ENCODE data around the gene KRR1.
A peak's percentile ranks its signal among the peaks of the same experiment; 100 is the strongest.
"Not testable (repeated sequence)": the region's sequence is repeated elsewhere in the genome, so short reads cannot be mapped to it uniquely, and the experiment has no call there.

KRR1 gene

GRCh38 chr12:75471902-75472890, 39.2 kb downstream of the KRR1 start:
- Histone ChIP-seq H3K9ac (ENCODE audit: low read length) (peak overlapping the region; percentile 37; the same call in 1 of the 2 replicates), H3K27ac (ENCODE audit: low read length) (peak overlapping the region; percentile 56), H3K4me1 (ENCODE audit: low read length) (peaks cover 12% of the 10 kb centered on the region), H3K27me3 (ENCODE audit: low read depth, low read length) (no peaks in the 10 kb centered on the region), H2AFZ (ENCODE audit: low read depth, low read length) (peak overlapping the region; percentile 95), H3K4me3 (ENCODE audit: low read length) (no peak overlapping the region), H4K20me1 (ENCODE audit: insufficient read depth, low read length) (no peaks in the 10 kb centered on the region), H3K4me2 (ENCODE audit: low read length) (peak overlapping the region; percentile 54), H3K36me3 (replicated peaks; ENCODE audit: low read depth, low read length) (no peaks in the 10 kb centered on the region), H3K79me2 (ENCODE audit: low read length) (no peaks in the 10 kb centered on the region), H3K9me3 (ENCODE audit: insufficient read depth, low read length) (no peaks in the 10 kb centered on the region)
- TF ChIP-seq CTCF (IDR thresholded peaks at IDR 0.05; ENCODE audit: low read depth, low read length) = no peak
- no peak for TF ChIP-seq EZH2phosphoT487 (IDR thresholded peaks at IDR 0.05; ENCODE audit: low read depth)

- TF ChIP-seq CTCF (IDR thresholded peaks at IDR 0.05; ENCODE audit: low read depth, low read length) = no peak
- TF ChIP-seq EZH2phosphoT487 (IDR thresholded peaks at IDR 0.05; ENCODE audit: low read depth) = no peak
Measured at GRCh38 chr12:75460204-75460603, 51.2 kb downstream of the KRR1 start.

GRCh38 chr12:75459755-75460154, 51.7 kb downstream of the KRR1 start:
- no peaks in the 10 kb centered on the region for H3K27me3 ChIP-seq (ENCODE audit: low read depth, low read length)
- no peaks in the 10 kb centered on the region for H3K36me3 ChIP-seq (replicated peaks; ENCODE audit: low read depth, low read length)
- H3K4me1 ChIP-seq (ENCODE audit: low read length) = no peaks in the 10 kb centered on the region
- no peak overlapping the region for H3K9ac ChIP-seq (ENCODE audit: low read length)
- H3K79me2 ChIP-seq (ENCODE audit: low read length) = no peaks in the 10 kb centered on the region
- no peak overlapping the region for H2AFZ ChIP-seq (ENCODE audit: low read depth, low read length)
- no peaks in the 10 kb centered on the region for H3K9me3 ChIP-seq (ENCODE audit: insufficient read depth, low read length)
- no peak overlapping the region for H3K4me2 ChIP-seq (ENCODE audit: low read length)
- TF ChIP-seq CTCF (IDR thresholded peaks at IDR 0.05; ENCODE audit: low read depth, low read length) = no peak
- no peak for TF ChIP-seq EZH2phosphoT487 (IDR thresholded peaks at IDR 0.05; ENCODE audit: low read depth)
- no peak overlapping the region for H3K27ac ChIP-seq (ENCODE audit: low read length)
- H3K4me3 ChIP-seq (ENCODE audit: low read length) = no peak overlapping the region
- no peaks in the 10 kb centered on the region for H4K20me1 ChIP-seq (ENCODE audit: insufficient read depth, low read length)

More at GRCh38 chr12:75460204-75460603, 51.2 kb downstream of the KRR1 start:
- H2AFZ ChIP-seq (ENCODE audit: low read depth, low read length) = no peak overlapping the region
- no peaks in the 10 kb centered on the region for H4K20me1 ChIP-seq (ENCODE audit: insufficient read depth, low read length)
- no peaks in the 10 kb centered on the region for H3K4me1 ChIP-seq (ENCODE audit: low read length)
- no peaks in the 10 kb centered on the region for H3K9me3 ChIP-seq (ENCODE audit: insufficient read depth, low read length)
- no peak overlapping the region for H3K4me3 ChIP-seq (ENCODE audit: low read length)
- no peak overlapping the region for H3K4me2 ChIP-seq (ENCODE audit: low read length)
- H3K27me3 ChIP-seq (ENCODE audit: low read depth, low read length) = no peaks in the 10 kb centered on the region
- H3K27ac ChIP-seq (ENCODE audit: low read length) = no peak overlapping the region
- H3K9ac ChIP-seq (ENCODE audit: low read length) = no peak overlapping the region
- no peaks in the 10 kb centered on the region for H3K79me2 ChIP-seq (ENCODE audit: low read length)
- H3K36me3 ChIP-seq (replicated peaks; ENCODE audit: low read depth, low read length) = no peaks in the 10 kb centered on the region

GRCh38 chr12:75457866-75458265, 53.5 kb downstream of the KRR1 start:
- H3K4me3 ChIP-seq (ENCODE audit: low read length); H3K79me2 ChIP-seq (ENCODE audit: low read length); H3K36me3 ChIP-seq (replicated peaks; ENCODE audit: low read depth, low read length); H3K9ac ChIP-seq (ENCODE audit: low read length); H2AFZ ChIP-seq (ENCODE audit: low read depth, low read length); H3K27ac ChIP-seq (ENCODE audit: low read length); H3K4me2 ChIP-seq (ENCODE audit: low read length); H4K20me1 ChIP-seq (ENCODE audit: insufficient read depth, low read length); H3K4me1 ChIP-seq (ENCODE audit: low read length); H3K27me3 ChIP-seq (ENCODE audit: low read depth, low read length); H3K9me3 ChIP-seq (ENCODE audit: insufficient read depth, low read length): not testable (repeated sequence)

Measured in OCI-LY3 (cell line).